ENCODE measurements around the gene PCSK4.

- TF ChIP-seq CTCF (conservative IDR thresholded peaks at IDR 0.05; ENCODE audit: low read depth, low read length), result no peak
- no peak for TF ChIP-seq POLR2A (IDR thresholded peaks at IDR 0.05; ENCODE audit: low read depth, low read length)
- TF ChIP-seq RCOR1 (IDR thresholded peaks at IDR 0.05; ENCODE audit: insufficient replicate concordance, low read length), result no peak
- TF ChIP-seq FOS (IDR thresholded peaks at IDR 0.05; ENCODE audit: low read depth, low read length), result no peak
- no peak for TF ChIP-seq RFX5 (IDR thresholded peaks at IDR 0.05; ENCODE audit: low read depth, low read length)
- no peak for TF ChIP-seq MAFK (IDR thresholded peaks at IDR 0.05; ENCODE audit: low read depth, low read length)
Measured at GRCh38 chr19:1507192-1507660, 17.1 kb upstream of the PCSK4 start.

Data from IMR-90 (cell line).